Stimulated activated CD8-positive, alpha-beta memory T cell treated with anti-CD3 and anti-CD28 coated beads, Interleukin-4, amount 100 ng/mL, for 1 hour (primary cell): Measurements from ENCODE around the gene PRDM16.

ENCODE experiments used
- DNase-seq, 2 donors: peaks; one replicate each; pipeline ENCODE4 v3.0.0-alpha.2; 2020; ENCODE audit warnings: low read depth in 2 of 2, low spot score in 1 of 2

PRDM16 gene

DNA sequence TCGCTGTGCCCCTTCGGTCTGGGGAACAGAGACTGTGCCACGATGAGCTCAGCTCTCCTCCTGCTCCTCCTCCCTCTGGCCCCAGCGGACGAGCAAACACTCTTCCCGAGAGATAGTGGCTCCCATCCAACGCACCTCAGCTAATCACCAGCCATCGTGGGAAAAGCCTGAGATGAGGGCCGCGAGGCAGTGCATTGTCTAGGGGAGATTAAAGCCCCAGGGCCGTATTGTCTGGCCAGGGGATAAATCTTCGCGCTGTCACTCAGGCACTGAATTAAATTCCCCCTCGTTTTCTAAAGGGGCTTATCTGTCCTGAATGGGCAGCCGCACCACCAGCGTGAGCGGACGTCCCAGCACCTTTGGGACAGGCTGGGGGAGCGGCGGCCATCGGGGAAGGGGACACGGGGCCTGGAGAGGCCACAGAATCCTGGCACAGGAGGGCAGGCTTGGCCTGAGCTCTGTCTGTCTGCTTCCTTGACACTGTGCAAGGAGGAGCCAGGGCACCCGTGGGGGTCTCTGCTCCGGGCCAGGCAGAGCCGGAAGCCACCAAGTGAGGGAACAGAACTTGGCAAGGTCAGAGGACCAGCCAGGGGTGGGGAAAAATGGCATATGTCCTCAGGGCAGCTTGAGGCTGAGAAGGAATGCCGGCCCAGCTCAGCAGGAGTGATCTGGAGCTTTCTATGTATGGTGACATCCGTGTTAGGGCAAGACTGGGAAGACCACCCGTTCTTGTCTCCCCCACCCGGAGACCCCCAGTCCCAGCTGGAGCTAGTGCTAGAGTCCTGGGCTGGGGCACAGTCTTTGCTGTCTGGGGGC is 32.3 kb downstream of the PRDM16 start:
- no peak for DNase-seq

DNA sequence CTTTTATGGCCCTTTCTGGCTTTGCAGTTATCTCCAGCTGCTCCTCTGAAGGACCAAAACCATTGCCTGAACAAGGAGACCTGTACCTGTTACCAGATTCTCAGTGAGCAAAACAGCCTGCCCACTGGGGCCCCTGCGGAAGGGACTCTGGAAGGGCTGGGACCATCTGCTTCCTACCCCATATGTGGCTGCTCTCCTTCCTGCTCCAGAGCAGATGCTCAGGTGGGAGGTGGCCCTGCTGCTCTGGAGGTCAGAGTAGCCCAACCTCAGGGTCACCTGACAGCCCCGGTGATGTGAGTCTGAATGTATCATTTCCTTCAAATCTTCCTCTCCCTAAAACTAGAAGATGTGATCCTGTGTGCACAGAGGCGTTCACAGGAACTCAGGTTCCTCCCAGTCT is 33.6 kb downstream of the PRDM16 start:
- no peak for DNase-seq

DNA sequence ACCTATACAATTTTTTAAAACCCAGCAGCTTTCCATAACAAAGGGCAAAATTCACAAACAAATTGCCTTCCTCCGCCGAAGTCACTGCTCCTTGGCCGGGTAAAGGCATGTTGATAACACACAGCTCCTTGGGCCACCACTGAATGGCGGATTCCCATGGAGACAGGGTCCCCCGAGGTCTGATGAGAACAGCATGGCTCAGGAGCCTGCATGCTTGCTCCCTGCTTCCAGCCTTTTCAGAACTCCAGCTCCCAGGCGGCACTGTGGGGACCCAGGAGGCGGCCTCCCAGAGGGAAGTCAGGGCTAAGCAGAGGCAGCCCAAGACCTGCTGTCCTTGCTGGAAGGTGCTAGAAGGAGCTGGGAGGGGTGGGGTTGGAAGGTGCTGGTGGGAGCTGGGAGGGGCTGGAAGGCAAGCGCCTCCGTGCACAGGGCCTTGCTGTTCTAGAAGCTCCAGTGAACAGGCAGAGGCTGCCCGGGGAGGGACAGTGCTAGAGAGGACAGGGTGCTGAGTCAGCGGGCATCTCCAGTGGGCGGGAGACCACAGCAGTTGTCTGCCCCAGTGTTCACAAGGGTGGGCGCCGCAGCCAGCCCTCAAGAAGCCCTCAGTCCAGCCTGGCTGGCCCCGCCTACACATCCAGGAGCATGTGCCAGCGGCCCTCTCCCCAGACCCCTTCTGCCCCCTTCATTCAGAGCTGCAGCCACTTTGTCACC is 35.1 kb downstream of the PRDM16 start:
- no peak for DNase-seq

DNA sequence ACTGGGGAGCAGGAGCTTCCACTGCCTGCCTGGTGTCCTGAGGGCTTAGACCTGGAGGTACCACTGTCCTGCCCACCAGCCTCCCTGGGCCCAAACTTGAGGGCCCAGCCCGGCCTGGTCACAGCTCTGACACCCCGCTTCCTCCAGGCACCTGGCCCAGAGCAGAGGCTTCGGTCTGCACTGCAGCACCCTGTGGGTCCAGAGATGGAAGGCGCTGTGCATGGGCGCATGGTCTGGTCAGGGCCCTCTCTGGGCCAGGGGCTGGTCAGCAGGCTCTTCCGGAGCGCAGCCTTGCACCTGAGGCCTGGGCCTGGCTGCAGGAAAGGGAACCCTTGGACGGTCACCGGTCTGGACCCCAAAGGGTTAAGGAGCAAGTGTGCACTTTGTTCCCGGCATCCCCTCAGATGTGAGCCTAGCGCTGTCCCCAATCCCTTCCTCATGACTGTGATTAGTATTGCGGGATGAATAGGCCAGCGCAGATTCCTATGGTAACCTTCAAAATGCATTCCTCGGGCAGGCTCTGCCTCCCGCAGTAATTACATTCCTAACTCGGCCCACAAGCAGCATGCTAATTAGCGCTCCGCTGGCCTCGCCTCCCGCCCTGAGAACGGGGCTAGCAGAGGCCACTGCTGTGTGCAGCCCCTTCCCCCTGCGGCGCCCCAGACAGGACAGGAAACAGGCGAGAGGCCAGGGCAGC is 36.3 kb downstream of the PRDM16 start:
- DNase-seq: no peak

DNA sequence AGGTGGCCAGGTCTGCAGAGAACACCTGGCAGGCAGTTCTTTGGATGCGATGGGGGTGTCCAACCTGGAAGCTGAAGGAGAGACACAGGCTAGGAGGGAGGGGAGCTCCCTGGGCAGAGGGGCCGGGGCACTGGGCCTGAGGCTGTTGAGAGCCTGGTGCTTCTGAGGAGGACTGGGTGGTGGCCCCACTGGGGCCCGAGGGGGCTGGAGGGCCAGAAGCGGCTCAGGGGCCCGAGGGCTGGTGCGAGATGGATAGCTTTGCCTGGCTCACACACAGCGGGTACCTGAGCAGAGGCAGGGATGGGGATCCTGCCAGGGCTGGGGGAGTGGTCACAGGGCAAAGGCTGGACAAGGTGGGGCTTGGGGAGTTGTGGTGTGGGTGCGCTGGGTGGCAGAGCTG is 37.2 kb downstream of the PRDM16 start:
- no peak for DNase-seq

DNA sequence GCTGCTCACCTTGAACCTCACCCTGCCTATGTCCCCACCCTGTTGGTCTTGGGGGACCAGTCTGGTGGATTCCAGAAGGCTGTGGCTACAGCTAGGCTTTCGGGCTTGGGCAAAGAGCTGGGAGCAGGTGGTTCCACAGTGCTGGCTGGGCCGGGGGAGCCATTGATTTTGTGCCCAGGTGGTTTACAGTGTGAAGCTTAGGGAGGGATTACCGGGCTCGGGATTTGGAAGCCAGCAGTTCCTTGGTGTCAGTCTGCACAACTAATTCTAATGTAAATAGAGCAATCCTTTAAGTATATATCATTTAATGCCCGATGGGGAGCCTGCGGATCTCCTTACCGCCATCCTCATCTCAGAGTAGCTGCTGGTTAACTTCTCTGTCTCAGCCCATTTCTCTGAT is 38.2 kb downstream of the PRDM16 start:
- DNase-seq: no peak

DNA sequence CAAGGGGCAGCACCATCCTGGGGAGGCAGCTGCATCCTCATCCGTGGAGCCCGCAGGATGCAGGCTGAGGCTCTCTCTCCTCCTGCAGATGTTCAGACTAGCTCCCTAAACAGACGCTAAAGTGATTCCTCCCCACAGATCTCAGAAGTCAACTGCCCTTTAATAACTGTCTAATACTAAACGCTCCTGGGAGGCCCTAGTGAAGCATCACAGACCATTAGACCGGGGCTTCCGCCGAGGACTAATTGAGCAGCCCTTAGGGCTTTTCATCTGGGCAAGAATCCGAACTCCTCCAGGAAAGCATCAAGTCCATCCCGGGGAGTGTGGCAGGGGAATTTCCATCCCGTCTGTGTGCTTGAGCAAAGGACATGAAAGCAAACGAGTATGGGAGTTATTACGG is 40.4 kb downstream of the PRDM16 start:
- no peak for DNase-seq

DNA sequence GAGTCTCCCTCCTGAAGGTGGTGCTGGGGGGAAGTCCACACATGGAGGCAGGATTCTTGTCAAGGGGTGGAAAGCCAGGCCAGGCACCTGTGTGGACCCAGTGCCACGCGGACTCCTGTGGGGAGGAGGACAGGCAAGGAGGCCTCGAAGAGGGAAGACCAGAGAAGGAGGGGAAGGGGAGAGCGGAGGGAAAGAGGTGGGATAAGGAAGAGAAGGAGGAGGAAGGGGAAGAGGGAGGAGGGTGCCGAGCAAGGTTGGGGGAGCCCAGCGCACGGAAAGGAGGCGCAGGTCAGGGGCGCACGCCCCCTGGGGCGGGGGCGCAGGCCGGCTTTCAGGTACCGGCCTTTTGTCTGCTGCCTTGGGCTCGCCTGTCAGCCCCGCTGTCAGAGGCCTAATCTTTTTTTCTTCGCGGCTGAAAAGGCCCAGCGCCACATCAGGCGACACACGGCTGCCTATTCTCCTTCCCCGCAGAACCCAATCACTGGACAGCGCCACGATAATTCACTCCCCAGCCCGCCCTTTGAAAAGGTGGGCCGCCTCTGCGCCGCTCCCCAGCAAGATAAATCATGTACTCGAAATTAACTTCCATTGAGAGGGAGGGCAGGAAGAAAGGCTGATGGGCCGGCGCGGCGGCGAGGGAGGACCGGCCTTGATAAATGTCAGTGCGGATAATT is 42.5 kb downstream of the PRDM16 start:
- no peak for DNase-seq

DNA sequence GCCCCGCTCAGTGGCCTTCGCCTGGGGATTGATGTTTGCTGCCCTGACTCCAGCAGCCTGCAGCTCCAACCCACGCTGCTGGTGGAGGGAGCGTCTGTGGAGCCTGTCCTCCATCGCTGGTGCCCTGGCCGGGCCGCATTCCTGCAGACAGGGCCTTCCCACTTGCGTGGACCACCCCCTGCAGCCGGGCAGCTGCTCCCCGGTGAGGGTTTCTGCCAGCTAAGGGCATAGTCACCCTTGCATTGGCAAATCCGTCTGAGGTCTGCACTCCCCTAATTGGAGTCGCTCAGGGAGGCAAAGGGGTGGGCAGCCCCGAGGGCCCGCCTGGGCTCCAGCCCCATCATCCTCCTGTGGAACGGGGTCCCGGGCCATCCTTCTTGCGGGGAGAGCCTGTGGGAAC is 43.5 kb downstream of the PRDM16 start:
- no peak for DNase-seq

DNA sequence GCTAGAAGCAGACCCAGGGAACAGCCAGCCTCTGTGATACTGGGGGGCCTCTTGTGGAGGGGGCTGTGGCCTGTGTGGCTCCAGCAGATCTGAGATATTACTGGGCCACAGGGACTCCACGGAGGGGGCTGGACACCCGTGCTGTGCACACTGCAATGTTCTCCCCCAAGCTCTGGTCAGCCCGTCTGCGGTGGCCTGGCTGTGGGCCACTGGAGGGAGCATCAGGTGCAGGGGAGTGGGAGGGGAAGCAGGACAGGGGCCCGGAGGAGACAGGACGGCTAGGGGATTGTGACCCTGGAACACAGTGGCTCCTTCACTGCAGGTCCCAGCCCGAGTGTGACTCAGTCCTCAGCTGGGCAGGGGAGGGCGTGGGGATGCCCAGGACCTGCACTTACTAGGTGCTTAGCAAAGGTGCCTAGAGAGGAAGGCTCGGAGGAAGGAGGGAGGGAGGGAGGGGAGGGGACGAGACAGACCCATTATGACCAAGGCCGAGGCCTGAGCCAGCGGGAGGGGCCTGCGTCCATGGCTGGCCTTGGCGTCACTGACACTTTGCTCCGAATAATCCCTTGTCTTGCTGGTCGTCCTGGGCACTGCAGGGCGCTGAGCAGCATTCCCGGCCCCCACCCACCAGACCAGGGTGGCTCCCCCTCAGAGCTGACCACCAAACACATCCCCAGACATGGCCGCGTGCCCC is 44.2 kb downstream of the PRDM16 start:
- no peak for DNase-seq

DNA sequence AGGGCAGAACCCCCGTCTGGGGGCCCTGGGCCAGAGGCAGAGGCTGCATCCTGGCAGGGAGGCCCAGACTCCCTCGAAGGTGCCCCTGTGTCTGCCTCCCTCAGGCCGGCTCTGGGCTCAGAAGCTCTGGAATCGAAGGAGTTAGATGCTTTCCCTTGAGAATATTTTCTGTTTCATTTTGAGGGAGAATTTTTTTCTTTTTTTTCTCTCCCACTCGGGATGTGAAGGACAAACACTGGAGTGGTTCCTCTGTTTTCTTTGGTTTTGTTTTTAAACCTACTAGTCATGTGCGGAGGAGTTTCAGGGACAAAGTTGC is 44.7 kb downstream of the PRDM16 start:
- no peak for DNase-seq

DNA sequence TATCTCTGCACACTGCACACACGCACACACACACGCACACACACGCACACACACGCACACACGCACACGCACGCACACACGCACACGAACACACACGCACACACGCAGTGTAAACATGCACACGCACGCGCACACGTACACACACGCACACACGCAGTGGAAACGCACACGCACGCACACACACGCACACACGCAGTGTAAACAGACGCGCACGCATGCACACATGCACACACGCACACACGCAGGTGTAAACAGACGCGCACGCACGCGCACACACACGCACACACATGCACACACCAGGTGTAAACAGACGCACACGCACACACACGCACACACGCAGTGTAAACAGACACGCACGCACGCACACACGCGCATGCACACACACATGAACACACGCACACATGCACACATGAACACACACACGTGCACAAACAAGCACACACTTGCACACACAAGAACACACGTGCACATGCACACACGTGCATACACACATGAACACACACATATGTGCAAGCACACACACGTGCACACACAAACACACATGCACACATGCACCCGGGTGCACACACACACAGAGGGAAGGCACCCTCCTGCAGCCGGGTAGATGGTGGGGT is 45.2 kb downstream of the PRDM16 start:
- no peak for DNase-seq

DNA sequence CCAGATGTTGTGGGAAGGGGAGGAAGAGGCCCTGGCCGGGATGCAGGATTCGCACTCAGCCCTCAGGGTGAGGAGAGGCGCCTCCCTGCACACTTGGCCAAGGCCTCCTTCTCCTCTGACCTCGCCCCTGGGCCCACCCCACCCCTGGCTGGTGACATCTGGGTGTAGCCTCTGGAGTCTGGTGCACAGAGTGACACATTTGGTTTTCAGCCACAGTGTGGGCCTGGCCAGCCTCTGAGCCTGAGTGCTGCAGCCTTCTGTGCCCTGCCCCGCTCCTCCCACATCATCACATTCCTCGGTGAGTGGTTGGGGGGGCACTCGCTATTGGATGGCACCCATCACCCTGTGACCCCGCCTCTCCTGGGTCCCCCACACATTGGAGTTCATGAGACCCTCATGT is 45.8 kb downstream of the PRDM16 start:
- DNase-seq: no peak

DNA sequence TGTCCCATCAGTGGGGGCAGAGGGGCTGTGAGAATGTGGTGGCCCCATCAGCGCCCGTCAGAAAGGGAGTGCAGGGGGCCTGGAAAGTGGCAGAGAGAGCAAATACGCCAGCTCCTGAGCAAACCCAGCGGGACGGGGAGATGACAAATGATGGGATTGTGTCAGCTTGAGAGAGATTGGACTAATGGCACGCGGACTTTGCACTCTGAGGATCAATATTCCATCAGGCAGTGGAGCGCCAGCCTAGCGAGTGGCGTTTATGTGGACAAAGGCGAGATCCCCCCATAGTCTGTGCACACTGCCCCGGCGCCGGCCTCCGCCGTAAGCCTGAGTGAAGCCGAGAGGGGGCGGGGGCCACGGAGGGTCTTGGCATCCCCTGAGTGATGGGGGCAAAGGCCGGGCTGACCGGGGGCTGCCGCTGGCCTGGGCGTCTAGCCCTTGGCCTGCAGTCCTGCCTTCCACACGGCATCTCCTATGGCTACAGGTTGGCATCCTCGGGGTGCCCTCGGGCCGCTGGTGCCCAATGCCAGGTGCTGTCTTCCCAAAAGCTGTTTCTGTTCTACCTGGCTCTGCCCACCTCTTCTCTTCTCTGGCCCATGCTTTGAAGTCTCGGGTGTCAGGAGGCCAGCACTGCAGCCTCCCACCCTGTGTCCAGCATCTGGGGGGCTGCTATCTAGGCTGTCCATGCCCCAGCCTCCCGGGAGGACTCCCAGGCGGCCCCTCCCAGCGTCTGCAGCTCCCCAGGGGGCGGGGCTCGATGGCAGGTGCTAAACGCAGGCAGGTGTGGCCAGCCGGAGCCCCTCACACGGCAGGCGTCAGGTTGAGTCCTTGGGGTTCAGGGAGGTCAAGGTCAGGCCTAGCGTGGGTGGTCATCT is 46.5 kb downstream of the PRDM16 start:
- DNase-seq: no peak

DNA sequence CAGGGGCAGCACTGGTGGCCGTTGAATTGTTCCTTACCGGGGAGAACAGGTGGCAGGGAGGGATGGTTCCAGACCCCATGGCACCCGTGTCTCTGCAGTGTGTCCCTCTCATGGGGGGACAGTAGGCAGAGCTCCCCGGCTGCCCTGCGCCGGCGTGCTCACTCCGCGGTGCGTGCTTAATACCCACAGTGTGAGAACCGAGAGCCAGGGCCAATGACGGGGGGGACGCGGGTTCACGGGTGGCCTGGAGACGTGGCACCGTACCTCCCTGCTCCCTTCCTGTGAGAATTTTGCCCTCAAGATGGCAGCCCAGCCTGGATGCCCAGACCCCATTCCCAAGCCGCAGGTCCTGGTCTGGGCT is 47.1 kb downstream of the PRDM16 start:
- DNase-seq: no peak

DNA sequence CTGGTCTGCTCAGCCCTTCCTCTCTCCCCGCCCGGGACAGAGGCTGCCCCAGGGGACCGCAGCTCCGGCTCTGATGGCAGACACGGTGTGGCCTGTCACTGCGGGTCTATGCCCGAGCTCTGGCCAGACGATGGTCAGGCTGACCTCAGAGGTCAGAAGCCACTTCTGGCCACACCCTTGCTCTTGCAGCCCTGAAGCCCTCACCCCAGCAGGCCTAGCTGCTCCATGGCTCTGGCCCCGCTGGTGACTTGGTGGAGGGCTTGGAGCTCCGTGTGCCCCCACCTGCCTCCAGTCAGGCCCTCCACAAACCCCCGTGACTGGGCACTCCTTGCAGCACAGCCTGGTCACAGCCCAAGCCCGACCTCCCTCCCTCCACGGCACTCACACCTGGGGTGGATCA is 47.6 kb downstream of the PRDM16 start:
- no peak for DNase-seq

DNA sequence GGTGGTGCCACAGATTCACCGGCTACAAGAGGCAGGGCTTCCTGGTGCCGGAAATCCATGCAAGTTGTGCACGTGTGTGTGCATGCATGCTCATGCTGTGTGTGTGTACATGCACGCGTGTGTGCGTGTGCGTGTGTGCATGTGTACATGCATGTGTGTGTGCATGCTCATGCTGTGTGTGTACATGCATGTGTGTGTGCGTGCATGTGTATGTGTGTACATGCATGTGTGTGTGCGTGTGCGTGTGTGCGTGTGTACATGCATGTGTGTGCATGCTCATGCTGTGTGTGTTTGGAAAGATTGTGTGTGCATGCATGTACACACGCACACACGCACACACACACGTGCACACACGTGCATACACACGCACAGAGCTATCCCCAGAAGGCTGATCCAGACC is 48.9 kb downstream of the PRDM16 start:
- no peak for DNase-seq

DNA sequence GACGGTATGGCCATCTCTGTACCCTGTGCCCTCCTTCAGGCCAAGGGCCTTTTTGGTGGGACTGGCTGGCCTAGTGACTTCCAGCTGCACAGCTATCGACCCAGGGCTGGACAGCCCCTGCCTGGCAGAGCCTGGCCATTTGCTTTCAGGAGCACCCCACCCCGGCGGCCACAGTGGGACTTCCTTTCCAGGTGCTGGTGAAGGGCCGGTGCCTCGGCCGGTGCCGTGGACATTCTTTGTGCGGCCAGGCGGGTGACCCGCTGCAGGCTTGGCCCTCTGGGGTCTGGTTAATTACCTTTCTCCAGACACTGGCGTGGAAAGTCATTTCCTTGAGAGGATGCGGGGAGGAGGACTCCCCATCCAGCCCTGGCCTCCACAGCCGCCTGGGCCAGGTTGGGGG is 50.1 kb downstream of the PRDM16 start:
- DNase-seq: no peak

DNA sequence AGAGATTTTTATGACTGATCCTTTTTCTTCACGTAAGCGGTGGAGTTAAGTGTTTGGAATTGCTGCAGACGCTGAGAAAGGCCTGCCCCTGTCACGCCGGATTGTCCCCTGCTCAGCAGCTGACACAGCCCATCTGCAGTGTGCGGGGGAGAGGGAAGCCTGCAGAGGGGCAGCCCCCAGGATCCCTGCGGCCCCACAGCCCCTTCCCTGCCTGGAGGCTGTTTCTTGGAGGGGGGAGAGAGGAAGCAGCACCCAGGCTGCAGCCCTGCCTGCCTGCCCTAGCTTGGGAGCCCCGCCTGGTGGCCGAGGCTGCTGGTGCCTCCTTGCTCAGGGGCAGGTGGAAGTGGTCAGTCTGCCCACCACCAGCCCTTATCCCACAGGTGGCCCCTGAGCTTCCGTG is 50.7 kb downstream of the PRDM16 start:
- no peak for DNase-seq

DNA sequence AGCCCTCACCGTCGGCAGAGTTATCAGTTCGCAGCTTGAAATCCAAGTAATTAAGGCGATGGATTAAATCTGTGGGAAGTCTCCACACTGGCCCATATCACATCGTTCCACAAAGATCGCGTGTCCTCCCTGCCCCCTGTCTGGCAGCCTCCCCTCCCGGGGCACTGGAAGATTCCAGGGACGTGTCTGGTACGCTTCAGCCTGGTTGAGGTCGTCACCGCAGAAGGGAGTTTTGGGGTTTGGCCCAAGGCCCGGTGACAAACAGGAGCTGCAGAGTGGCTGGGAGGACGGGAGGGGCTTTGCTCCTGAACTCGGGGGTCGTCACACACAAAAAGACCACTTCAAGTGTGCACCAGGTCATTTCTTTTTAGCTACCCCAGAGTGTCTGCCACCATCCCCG is 51.1 kb downstream of the PRDM16 start:
- DNase-seq: no peak
